Right lobe of liver (tissue), 6 donors: ENCODE data around the gene TTC28. TPM values are rescaled to one million over a fixed set of nuclear protein-coding genes. Genes with fewer than 3 reads are reported as not detected.

ENCODE experiments used
- ATAC-seq, 4 donors: fragments of 200-7000 bp; cut with Tn5 transposase; one replicate each; pipeline ENCODE4 v1.9.1; 2020; ENCODE audit warnings: mild to moderate bottlenecking in 4 of 4, moderate library complexity in 4 of 4
- DNase-seq, 3 donors: peaks; one replicate each; pipeline ENCODE4 v3.0.0-alpha.2; 2020
- H3K27ac ChIP-seq, 3 donors: fragments of 200-600 bp; one replicate each; pipeline ENCODE4 v1.8.0; 2022
- H3K27me3 ChIP-seq, 2 donors: fragments of 200-600 bp; one replicate each; pipeline ENCODE4 v1.8.0; 2022
- H3K36me3 ChIP-seq, 4 donors: fragments of 200-600 bp; sonication (generic) in 1 of 4; one replicate each; pipeline versions ENCODE4 v1.5.1 to v1.8.0; 2017 to 2022; ENCODE audit warnings: control low read depth in 1 of 4
- H3K4me1 ChIP-seq, 4 donors: fragments of 200-600 bp; sonication (generic) in 1 of 4; one replicate each; pipeline versions ENCODE4 v1.5.1 to v1.8.0; 2017 to 2022; ENCODE audit warnings: control low read depth in 1 of 4
- H3K4me3 ChIP-seq, 3 donors: fragments of 200-600 bp; one replicate each; pipeline ENCODE4 v1.8.0; 2022
- H3K9me3 ChIP-seq, 4 donors: fragments of 200-600 bp; sonication (generic) in 1 of 4; one replicate each; pipeline versions ENCODE4 v1.5.1 to v1.8.0; 2017 to 2022; ENCODE audit warnings: control low read depth in 1 of 4
- POLR2A ChIP-seq: fragments of 450-650 bp; IDR thresholded peaks from one replicate; pipeline ENCODE4 v1.6.1; 2017; ENCODE audit warnings: antibody characterized with exemption, mild to moderate bottlenecking
- WGBS: methylation state at CpG from one replicate; pipeline ENCODE4 v1.1.6; 2018; ENCODE audit warnings: low coverage, low lambda C conversion rate; ENCODE audit not compliant: insufficient coverage; ENCODE audit errors: missing lambda C conversion rate; 5-methylcytosine and 5-hydroxymethylcytosine counted together
- intact Hi-C, 2 donors: fragments of 100-400 bp; cut with DNase I; formaldehyde crosslinking; loops; one replicate each; pipeline versions ENCODE4 v1.11.2 to v1.14.1; 2022
- total RNA-seq, 6 experiments: library from RNA; depleted of rRNA in 2 of 6; stranded (reverse); fragments of >200 nt in 2 of 6; fragmentation: NEBNext Ultra II Directional in 3 of 6; extraction: Animal tissue kit (Norgen Biotek cat#: 25700) in 3 of 6; gene quantifications; one replicate each; pipeline versions ENCODE4 v1.1.0 to v1.2.4, GENCODE V29; 2016 to 2023
- TF ChIP-seq, protein P1 (sequence below), 4 donors: fragments of 200-600 bp in 3 of 4; fragments of 450-650 bp in 1 of 4; IDR thresholded peaks; one replicate each; pipeline versions ENCODE4 v1.5.1 to v1.8.0; 2016 to 2022; ENCODE audit warnings: antibody characterized with exemption in 4 of 4, mild to moderate bottlenecking in 2 of 4
- donor health status: DM: no; HTN: yes; CAD: no.
- donor health status: DM: no; HTN: no; CAD: no.
- donor health status: DM: no; HTN: no; CAD: no.
- donor health status: DM: no; HTN: yes; CAD: no.
- donor health status: DM: no; HTN: yes; CAD: no.

TTC28 gene
- total RNA-seq, 6 experiments from 2014 or later, result 9.4 to 38.3 (median 15.0) TPM

DNA sequence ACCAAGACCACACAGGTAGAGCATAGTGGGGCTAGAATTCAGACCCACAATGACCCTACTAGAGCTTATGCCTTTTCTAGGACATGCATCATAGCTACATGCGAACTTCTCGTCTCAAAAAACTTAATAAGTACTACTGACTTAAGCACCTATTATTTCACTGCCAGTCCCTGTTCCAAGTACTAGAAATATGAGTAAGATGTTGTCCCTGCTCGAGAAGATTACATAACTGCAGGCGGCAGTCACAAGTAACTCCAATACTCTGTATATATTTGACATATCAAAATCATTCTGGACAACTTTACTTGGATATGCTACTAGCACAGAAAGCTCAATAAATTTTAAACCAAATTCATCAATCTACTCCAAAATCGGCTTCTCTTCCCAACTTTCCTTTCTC lies 235.0 kb downstream of the TTC28 start:
- intact Hi-C loops, result no loop called here
- no peak overlapping the region for H3K27ac ChIP-seq
- H3K9me3 ChIP-seq, result no peaks in the 10 kb centered on the region
- no peaks in the 10 kb centered on the region for H3K27me3 ChIP-seq
- 87% methylated on average over 5 of the region's 5 CpGs for whole genome bisulfite sequencing
- no peak overlapping the region for H3K4me3 ChIP-seq
- TF ChIP-seq POLR2A, result no peak
- TF ChIP-seq, protein P1, sequence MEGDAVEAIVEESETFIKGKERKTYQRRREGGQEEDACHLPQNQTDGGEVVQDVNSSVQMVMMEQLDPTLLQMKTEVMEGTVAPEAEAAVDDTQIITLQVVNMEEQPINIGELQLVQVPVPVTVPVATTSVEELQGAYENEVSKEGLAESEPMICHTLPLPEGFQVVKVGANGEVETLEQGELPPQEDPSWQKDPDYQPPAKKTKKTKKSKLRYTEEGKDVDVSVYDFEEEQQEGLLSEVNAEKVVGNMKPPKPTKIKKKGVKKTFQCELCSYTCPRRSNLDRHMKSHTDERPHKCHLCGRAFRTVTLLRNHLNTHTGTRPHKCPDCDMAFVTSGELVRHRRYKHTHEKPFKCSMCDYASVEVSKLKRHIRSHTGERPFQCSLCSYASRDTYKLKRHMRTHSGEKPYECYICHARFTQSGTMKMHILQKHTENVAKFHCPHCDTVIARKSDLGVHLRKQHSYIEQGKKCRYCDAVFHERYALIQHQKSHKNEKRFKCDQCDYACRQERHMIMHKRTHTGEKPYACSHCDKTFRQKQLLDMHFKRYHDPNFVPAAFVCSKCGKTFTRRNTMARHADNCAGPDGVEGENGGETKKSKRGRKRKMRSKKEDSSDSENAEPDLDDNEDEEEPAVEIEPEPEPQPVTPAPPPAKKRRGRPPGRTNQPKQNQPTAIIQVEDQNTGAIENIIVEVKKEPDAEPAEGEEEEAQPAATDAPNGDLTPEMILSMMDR (IDR thresholded peaks at IDR 0.05), result no peak
- peaks cover 0 to 20% (median 7%) of the 10 kb centered on the region in 4 donors for H3K4me1 ChIP-seq
- no peaks in the 10 kb centered on the region for H3K36me3 ChIP-seq
- no peak for ATAC-seq
- no peak for DNase-seq

DNA sequence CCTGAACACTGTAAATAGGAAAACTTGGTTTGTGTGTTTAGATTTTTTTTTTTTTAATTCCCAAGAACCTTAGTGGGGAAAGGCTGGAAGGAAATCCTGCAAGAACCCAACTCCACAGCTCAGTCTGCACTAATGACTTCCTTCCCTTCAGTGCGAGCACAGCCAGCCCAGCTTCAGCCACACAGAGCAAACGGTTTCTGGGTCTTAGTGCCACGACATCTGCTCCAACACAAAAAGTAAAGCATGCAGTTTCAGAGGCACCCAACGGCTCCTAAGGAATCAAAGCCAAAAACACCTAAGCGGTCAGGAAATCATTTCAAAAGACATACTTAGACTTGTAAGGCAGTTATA lies 236.1 kb downstream of the TTC28 start:
- intact Hi-C loops, result no loop called here
- peaks cover 0 to 20% (median 7%) of the 10 kb centered on the region in 4 donors for H3K4me1 ChIP-seq
- 1% methylated on average over 5 of the region's 5 CpGs for WGBS

DNA sequence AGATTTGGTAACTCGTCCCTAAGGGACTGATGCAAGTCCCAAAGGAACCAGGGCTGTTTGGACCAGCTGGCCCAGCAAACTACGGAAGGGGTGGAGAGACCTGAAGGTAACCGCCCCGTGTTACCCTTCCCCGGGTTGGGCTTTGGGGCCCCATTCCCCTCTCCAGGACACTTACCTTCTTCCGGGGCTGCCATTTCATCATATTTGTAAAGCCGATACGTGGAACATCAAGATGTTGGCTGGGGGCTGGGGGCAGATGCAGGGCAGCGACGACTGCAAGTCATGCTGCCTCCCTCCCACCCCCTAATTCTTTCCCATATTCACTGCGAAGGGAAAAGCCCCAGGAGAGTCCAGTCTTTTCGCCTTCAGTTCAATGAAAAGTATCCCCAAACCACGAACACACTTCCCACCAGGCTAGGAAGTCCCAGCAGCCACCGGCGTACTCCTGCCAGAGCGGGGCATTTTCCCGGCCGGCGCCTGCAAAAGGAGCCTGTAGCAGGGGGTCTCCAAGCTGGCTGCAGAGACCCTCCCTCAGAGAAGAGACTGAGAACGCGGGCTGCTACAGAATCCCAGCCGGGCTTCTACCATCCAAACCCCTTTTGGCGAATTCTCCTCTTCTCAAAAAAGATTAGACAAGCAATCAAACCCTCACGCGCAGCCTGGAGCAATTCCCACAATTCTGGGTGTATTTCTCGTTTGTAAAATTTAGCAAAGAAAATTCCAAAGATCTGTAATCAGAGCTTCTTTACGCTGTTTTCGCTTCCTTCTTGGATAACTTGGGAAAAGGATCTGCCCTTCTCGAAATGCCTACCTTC lies 236.7 kb downstream of the TTC28 start:
- intact Hi-C loops, result no loop called here
- peak; percentile 28 to 63 (median 46) for ATAC-seq
- Histone ChIP-seq H3K36me3 (no peaks in the 10 kb centered on the region), H3K4me3 (peak overlapping the region; percentile 51 to 62 (median 53)), H3K27me3 (no peaks in the 10 kb centered on the region), H3K9me3 (no peaks in the 10 kb centered on the region), H3K27ac (peak overlapping the region; percentile 25 to 83 (median 61)), H3K4me1 (peaks cover 0 to 20% (median 7%) of the 10 kb centered on the region in 4 donors)
- 2% methylated on average over 24 of the region's 29 CpGs for WGBS
- DNase-seq, result peak; percentile 44 to 60 (median 60)
- TF ChIP-seq, protein P1 (IDR thresholded peaks at IDR 0.05), result no peak
- TF ChIP-seq POLR2A, result no peak

More for the DNA sequence above, 236.1 kb downstream of the TTC28 start:
- DNase-seq (peak; percentile 55 to 78 (median 76)), ATAC-seq (peak; percentile 64 to 75 (median 66))
- no peaks in the 10 kb centered on the region for H3K27me3 ChIP-seq
- H3K27ac ChIP-seq, result peak overlapping the region; percentile 11 to 83 (median 61)
- H3K4me3 ChIP-seq, result peak overlapping the region; percentile 51 to 62 (median 53)
- no peaks in the 10 kb centered on the region for H3K36me3 ChIP-seq
- TF ChIP-seq, protein P1 (IDR thresholded peaks at IDR 0.05), result no peak
- TF ChIP-seq POLR2A, result peak; percentile 38
- H3K9me3 ChIP-seq, result no peaks in the 10 kb centered on the region

DNA sequence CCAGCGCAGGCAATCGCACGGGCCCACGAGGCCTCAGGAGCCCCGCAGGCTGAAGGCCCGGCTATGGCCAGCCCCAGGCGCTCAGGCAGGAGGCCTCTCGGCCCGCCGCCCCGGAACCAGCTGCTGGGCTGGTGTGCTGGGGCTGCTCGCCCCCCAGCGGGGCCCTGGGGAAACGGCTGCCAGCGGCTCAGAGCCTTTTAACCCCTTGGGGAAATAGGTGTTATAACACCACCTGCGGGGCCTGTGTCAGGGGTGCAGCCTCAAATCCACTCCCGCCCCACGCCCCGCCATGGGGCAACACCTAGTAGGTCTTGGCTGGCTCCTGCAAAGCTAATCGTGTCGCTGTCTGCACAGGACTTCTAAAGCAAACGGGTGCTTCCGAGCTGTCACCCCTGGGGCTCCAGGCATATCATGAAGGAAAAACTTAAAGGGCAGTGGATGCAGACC lies 237.4 kb downstream of the TTC28 start:
- Histone ChIP-seq H3K27me3 (no peaks in the 10 kb centered on the region), H3K27ac (peak overlapping the region; percentile 25 to 83 (median 61)), H3K9me3 (no peaks in the 10 kb centered on the region), H3K36me3 (no peaks in the 10 kb centered on the region), H3K4me1 (peaks cover 0 to 20% (median 7%) of the 10 kb centered on the region in 4 donors), H3K4me3 (peak overlapping the region; percentile 51 to 62 (median 53))
- intact Hi-C loops, result no loop called here
- ATAC-seq (peak; percentile 90 to 94 (median 92)), DNase-seq (peak; percentile 82 to 88 (median 86))
- WGBS, result 3% methylated on average over 11 of the region's 23 CpGs
- TF ChIP-seq POLR2A, result no peak
- TF ChIP-seq, protein P1 (IDR thresholded peaks at IDR 0.05), result peak; percentile 70 to 84 (median 78)
